Activated CD8-positive, alpha-beta T cell treated with anti-CD3 and anti-CD28 coated beads for 36 hours (primary cell): ENCODE measurements around the gene POLK. TPM values are rescaled to one million over a fixed set of nuclear protein-coding genes. Genes with fewer than 3 reads are reported as not detected.
"Not testable (repeated sequence)": the region's sequence is repeated elsewhere in the genome, so short reads cannot be mapped to it uniquely, and the experiment has no call there.

Experiments used
- ATAC-seq: fragments of 200-7000 bp; cut with Tn5 transposase; one replicate; pipeline ENCODE4 v1.10.0; 2021; ENCODE audit warnings: mild to moderate bottlenecking, moderate library complexity
- CTCF ChIA-PET: fragments of 350-600 bp; sonication (Branson Sonifier 250); formaldehyde crosslinking; loops from one replicate; lab custom pipeline; 2021; ENCODE audit warnings: antibody characterized with exemption; lab: Charles Lee
- POLR2A ChIA-PET: fragments of 350-600 bp; sonication (Branson Sonifier 250); formaldehyde crosslinking; loops from one replicate; lab custom pipeline; 2021; ENCODE audit warnings: antibody characterized with exemption; lab: Charles Lee
- DNase-seq: peaks from one replicate; pipeline ENCODE4 v3.0.0-alpha.2; 2020
- H3K27ac Mint-ChIP-seq: one replicate; pipeline ENCODE4 v1.8.0; 2021; ENCODE audit warnings: mild to moderate bottlenecking, mixed read lengths
- H3K27me3 Mint-ChIP-seq: one replicate; pipeline ENCODE4 v1.8.0; 2021; ENCODE audit warnings: mixed read lengths
- H3K36me3 Mint-ChIP-seq: one replicate; pipeline ENCODE4 v1.8.0; 2021; ENCODE audit warnings: low read depth, mixed read lengths
- H3K4me1 Mint-ChIP-seq: one replicate; pipeline ENCODE4 v1.8.0; 2021; ENCODE audit warnings: low read depth, mixed read lengths
- H3K4me3 Mint-ChIP-seq: one replicate; pipeline ENCODE4 v1.8.0; 2021; ENCODE audit warnings: mild to moderate bottlenecking, moderate library complexity, mixed read lengths
- H3K9me3 Mint-ChIP-seq: one replicate; pipeline ENCODE4 v1.8.0; 2021; ENCODE audit warnings: mixed read lengths
- CTCF ChIP-seq: fragments of 200-600 bp; IDR thresholded peaks from one replicate; pipeline ENCODE4 v1.8.0; 2022; ENCODE audit warnings: antibody characterized with exemption, mild to moderate bottlenecking
- intact Hi-C: fragments of 100-400 bp; cut with micrococcal nuclease; formaldehyde crosslinking; loops from one replicate; pipeline ENCODE4 v1.10.0; 2022
- total RNA-seq, 2 experiments: library from RNA; stranded (reverse); gene quantifications; one replicate each; pipeline ENCODE4 v1.2.3, GENCODE V29; 2021

Gene POLK
- total RNA-seq, 2 experiments from 2014 or later: 29.5 to 30.6 TPM

GRCh38 chr5:75496026-75496425, 15.7 kb upstream of the POLK start:
- CTCF ChIA-PET: no interaction called here
- POLR2A ChIA-PET: no interaction called here
- peaks cover 10% of the 10 kb centered on the region for H3K4me1 Mint-ChIP-seq
- intact Hi-C loops: no loop called here
- no peak overlapping the region for H3K27ac Mint-ChIP-seq
- ATAC-seq (no peak), DNase-seq (no peak)
- H3K9me3 Mint-ChIP-seq: no peaks in the 10 kb centered on the region
- no peak for TF ChIP-seq CTCF
- H3K4me3 Mint-ChIP-seq: no peak overlapping the region
- no peaks in the 10 kb centered on the region for H3K27me3 Mint-ChIP-seq
- H3K36me3 Mint-ChIP-seq: peaks cover 60% of the 10 kb centered on the region

- TF ChIP-seq CTCF: no peak
- CTCF ChIA-PET: interaction anchor here (1.5 kb wide), 1 partner anchor 183 kb away, joined by 3 read pairs; no protein-coding TSS in a partner anchor
- DNase-seq (no peak), ATAC-seq (no peak)
- H3K36me3 Mint-ChIP-seq: peaks cover 46% of the 10 kb centered on the region
- no peak overlapping the region for H3K4me3 Mint-ChIP-seq
- no peak overlapping the region for H3K27ac Mint-ChIP-seq
- H3K27me3 Mint-ChIP-seq: no peaks in the 10 kb centered on the region
- H3K4me1 Mint-ChIP-seq: peaks cover 12% of the 10 kb centered on the region
- H3K9me3 Mint-ChIP-seq: no peaks in the 10 kb centered on the region
- POLR2A ChIA-PET: no interaction called here
- intact Hi-C loops: no loop called here
These were observed 13.4 kb upstream of the POLK start for GRCh38 chr5:75498208-75498777.

- H3K4me3 Mint-ChIP-seq, DNase-seq, POLR2A ChIA-PET, intact Hi-C loops, H3K27ac Mint-ChIP-seq, H3K9me3 Mint-ChIP-seq, H3K27me3 Mint-ChIP-seq, CTCF ChIA-PET, ATAC-seq: not testable (repeated sequence)
- peaks cover 45% of the 10 kb centered on the region for H3K36me3 Mint-ChIP-seq
- H3K4me1 Mint-ChIP-seq: peaks cover 15% of the 10 kb centered on the region
These were observed 12.8 kb upstream of the POLK start for GRCh38 chr5:75498875-75499274.

GRCh38 chr5:75505112-75505511, 6.6 kb upstream of the POLK start:
- POLR2A ChIA-PET: interaction anchor here (0.7 to 1.1 kb wide), 2 partner anchors 70 to 108 kb away, joined by 3 to 4 read pairs; no protein-coding TSS in a partner anchor
- DNase-seq, H3K27me3 Mint-ChIP-seq, H3K9me3 Mint-ChIP-seq, ATAC-seq, CTCF ChIA-PET, H3K27ac Mint-ChIP-seq, intact Hi-C loops, H3K4me3 Mint-ChIP-seq: not testable (repeated sequence)
- H3K36me3 Mint-ChIP-seq: peaks cover 25% of the 10 kb centered on the region
- peaks cover 43% of the 10 kb centered on the region for H3K4me1 Mint-ChIP-seq

- POLR2A ChIA-PET: interaction anchor here (0.5 kb wide), 1 partner anchor 100 kb away, joined by 3 read pairs; no protein-coding TSS in a partner anchor
- CTCF ChIA-PET: no interaction called here
- H3K4me3 Mint-ChIP-seq: no peak overlapping the region
- H3K27me3 Mint-ChIP-seq: no peaks in the 10 kb centered on the region
- DNase-seq (no peak), ATAC-seq (no peak)
- TF ChIP-seq CTCF: no peak
- H3K9me3 Mint-ChIP-seq: peaks cover 3% of the 10 kb centered on the region
- H3K27ac Mint-ChIP-seq: no peak overlapping the region
- peaks cover 44% of the 10 kb centered on the region for H3K4me1 Mint-ChIP-seq
- H3K36me3 Mint-ChIP-seq: peaks cover 15% of the 10 kb centered on the region
- intact Hi-C loops: no loop called here
These were observed 3.9 kb upstream of the POLK start for GRCh38 chr5:75507841-75508240.

GRCh38 chr5:75509546-75509945, 2.1 kb upstream of the POLK start:
- POLR2A ChIA-PET: no interaction called here
- intact Hi-C loops: no loop called here
- H3K27ac Mint-ChIP-seq: no peak overlapping the region
- no peaks in the 10 kb centered on the region for H3K27me3 Mint-ChIP-seq
- TF ChIP-seq CTCF: no peak
- H3K4me3 Mint-ChIP-seq: peak overlapping the region; percentile 99
- CTCF ChIA-PET: interaction anchor here (1.2 kb wide), 1 partner anchor 58 kb away, joined by 3 read pairs; no protein-coding TSS in a partner anchor
- ATAC-seq: no peak
- H3K36me3 Mint-ChIP-seq: peaks cover 20% of the 10 kb centered on the region
- peaks cover 3% of the 10 kb centered on the region for H3K9me3 Mint-ChIP-seq
- no peak for DNase-seq
- H3K4me1 Mint-ChIP-seq: peaks cover 48% of the 10 kb centered on the region
